ENCODE data around the gene WDR18. TPM values are rescaled to one million over a fixed set of nuclear protein-coding genes. Genes with fewer than 3 reads are reported as not detected.

The WDR18 gene
- total RNA-seq, 1 experiment from 2014 or later, result 44.0 TPM

DNA sequence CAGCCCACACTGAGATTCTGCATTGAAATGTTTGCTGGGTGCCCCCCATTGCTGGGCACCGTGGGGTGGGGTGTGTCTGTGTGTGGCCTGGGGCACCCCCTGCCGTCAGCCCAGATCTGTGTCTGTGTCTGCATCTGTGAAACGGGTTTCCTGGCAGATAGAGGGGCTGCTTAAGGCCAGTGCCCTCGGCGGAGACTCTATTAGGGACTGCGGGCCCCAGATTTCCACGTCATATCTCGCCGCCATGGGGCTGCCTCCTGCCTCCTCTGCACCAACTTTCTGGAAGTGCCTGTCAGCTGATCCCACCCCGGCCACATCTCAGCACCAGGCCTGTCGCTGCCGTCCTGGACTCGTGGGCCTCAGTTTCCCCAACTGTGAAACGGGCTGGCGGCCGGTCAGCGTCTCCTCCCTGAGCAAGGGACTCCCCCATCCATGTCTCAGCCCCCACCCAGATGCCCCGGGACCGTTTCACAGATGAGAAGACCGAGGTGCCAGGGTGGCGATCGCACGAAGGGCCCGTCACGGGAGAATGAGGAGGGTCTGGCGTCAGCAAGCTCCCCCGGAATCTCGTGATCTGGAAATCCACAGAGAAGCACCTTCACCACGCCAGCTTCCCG lies 36.9 kb upstream of the WDR18 start:
- ATAC-seq, result no peak
- Histone ChIP-seq H3K9me3 (ENCODE audit: control insufficient read depth, insufficient read depth, low read depth, low read length) (no peaks in the 10 kb centered on the region), H3K4me3 (ENCODE audit: low read depth in 2 of 2, low read length in 2 of 2) (no peak overlapping the region), H3K27me3 (ENCODE audit: control insufficient read depth, insufficient read depth, low read length) (no peaks in the 10 kb centered on the region), H3K36me3 (ENCODE audit: control insufficient read depth, insufficient read depth, low read length) (no peaks in the 10 kb centered on the region), H3K27ac (ENCODE audit: low read length) (no peak overlapping the region), H3K4me1 (ENCODE audit: control insufficient read depth, insufficient read depth, low read length) (no peaks in the 10 kb centered on the region)
- intact Hi-C loops (cut with micrococcal nuclease; ENCODE audit: unreplicated experiment) (no loop called here), in situ Hi-C loops (cut with HindIII; ENCODE audit: low pct_unique_long_range_greater_than_20kb, low sequenced_read_pairs) (no loop called here)
- BruUV-seq (replicated peaks), result no TSS peak
- TF ChIP-seq POLR2AphosphoS5 (IDR thresholded peaks at IDR 0.05; ENCODE audit: low read depth, low read length), result no peak
- TF ChIP-seq, protein P1, sequence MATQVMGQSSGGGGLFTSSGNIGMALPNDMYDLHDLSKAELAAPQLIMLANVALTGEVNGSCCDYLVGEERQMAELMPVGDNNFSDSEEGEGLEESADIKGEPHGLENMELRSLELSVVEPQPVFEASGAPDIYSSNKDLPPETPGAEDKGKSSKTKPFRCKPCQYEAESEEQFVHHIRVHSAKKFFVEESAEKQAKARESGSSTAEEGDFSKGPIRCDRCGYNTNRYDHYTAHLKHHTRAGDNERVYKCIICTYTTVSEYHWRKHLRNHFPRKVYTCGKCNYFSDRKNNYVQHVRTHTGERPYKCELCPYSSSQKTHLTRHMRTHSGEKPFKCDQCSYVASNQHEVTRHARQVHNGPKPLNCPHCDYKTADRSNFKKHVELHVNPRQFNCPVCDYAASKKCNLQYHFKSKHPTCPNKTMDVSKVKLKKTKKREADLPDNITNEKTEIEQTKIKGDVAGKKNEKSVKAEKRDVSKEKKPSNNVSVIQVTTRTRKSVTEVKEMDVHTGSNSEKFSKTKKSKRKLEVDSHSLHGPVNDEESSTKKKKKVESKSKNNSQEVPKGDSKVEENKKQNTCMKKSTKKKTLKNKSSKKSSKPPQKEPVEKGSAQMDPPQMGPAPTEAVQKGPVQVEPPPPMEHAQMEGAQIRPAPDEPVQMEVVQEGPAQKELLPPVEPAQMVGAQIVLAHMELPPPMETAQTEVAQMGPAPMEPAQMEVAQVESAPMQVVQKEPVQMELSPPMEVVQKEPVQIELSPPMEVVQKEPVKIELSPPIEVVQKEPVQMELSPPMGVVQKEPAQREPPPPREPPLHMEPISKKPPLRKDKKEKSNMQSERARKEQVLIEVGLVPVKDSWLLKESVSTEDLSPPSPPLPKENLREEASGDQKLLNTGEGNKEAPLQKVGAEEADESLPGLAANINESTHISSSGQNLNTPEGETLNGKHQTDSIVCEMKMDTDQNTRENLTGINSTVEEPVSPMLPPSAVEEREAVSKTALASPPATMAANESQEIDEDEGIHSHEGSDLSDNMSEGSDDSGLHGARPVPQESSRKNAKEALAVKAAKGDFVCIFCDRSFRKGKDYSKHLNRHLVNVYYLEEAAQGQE (IDR thresholded peaks at IDR 0.05; ENCODE audit: insufficient read depth in 1 of 2, low read depth in 2 of 2, low read length in 1 of 2), result no peak
- CTCF ChIA-PET, result interaction anchor here (0.6 kb wide), 1 partner anchor 25 kb away, joined by 4 read pairs; no protein-coding TSS in a partner anchor
- POLR2A ChIA-PET, result no interaction called here
- DNase-seq (ENCODE audit: low read depth, low spot score), result no peak

DNA sequence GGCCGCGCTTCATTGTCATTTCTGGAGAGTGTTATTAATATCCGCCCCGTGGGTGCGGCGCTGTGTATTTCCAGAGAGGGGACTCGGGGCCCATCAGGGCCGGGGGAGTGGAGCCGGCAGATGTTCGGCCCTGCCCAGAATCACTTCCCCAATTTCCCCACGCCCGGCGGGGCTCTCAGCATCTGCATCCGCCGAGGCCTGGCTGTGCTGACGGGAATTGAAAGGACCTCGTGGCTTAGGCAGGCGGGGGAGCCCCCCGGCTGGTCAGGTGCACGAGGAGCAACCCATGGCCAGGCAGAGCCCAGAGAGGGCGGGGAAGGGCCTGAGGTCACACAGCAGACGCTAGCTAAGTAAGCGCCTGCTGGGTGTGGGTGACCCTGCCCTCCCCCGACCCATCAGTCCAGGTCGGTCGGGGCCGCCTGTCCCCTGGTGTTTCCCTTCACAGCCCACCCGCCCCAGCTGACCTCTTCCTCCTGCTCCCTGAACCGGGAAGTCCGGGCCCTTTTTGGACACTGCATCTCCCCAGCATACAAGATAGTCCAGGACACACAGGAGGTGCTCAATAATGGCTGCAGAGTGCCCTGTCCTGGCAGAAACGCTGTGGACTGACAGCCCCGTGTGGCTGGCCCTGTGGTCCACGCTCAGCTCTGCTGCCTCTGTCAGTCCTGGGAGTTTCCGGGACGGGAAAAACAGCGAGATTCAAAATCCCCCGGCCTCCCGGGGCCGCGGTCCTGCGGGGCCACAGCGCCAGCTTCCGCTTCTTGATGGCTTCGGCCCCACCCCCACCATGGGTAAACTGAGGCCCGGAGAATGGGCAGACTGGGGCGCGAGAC lies 36.2 kb upstream of the WDR18 start:
- Histone ChIP-seq H3K27ac (ENCODE audit: low read length) (no peak overlapping the region), H3K9me3 (ENCODE audit: control insufficient read depth, insufficient read depth, low read depth, low read length) (no peaks in the 10 kb centered on the region), H3K4me3 (ENCODE audit: low read depth in 2 of 2, low read length in 2 of 2) (no peak overlapping the region), H3K4me1 (ENCODE audit: control insufficient read depth, insufficient read depth, low read length) (peaks cover 5% of the 10 kb centered on the region), H3K27me3 (ENCODE audit: control insufficient read depth, insufficient read depth, low read length) (no peaks in the 10 kb centered on the region), H3K36me3 (ENCODE audit: control insufficient read depth, insufficient read depth, low read length) (no peaks in the 10 kb centered on the region)
- ChIA-PET POLR2A (no interaction called here), CTCF (interaction anchor here (0.6 kb wide), 1 partner anchor 25 kb away, joined by 4 read pairs; no protein-coding TSS in a partner anchor)
- peak; percentile 39; the same call in 1 of the 2 replicates for ATAC-seq
- DNase-seq (ENCODE audit: low read depth, low spot score), result no peak
- TF ChIP-seq, protein P1 (IDR thresholded peaks at IDR 0.05; ENCODE audit: insufficient read depth in 1 of 2, low read depth in 2 of 2, low read length in 1 of 2), result no peak
- no peak for TF ChIP-seq POLR2AphosphoS5 (IDR thresholded peaks at IDR 0.05; ENCODE audit: low read depth, low read length)
- TF ChIP-seq, protein P2, sequence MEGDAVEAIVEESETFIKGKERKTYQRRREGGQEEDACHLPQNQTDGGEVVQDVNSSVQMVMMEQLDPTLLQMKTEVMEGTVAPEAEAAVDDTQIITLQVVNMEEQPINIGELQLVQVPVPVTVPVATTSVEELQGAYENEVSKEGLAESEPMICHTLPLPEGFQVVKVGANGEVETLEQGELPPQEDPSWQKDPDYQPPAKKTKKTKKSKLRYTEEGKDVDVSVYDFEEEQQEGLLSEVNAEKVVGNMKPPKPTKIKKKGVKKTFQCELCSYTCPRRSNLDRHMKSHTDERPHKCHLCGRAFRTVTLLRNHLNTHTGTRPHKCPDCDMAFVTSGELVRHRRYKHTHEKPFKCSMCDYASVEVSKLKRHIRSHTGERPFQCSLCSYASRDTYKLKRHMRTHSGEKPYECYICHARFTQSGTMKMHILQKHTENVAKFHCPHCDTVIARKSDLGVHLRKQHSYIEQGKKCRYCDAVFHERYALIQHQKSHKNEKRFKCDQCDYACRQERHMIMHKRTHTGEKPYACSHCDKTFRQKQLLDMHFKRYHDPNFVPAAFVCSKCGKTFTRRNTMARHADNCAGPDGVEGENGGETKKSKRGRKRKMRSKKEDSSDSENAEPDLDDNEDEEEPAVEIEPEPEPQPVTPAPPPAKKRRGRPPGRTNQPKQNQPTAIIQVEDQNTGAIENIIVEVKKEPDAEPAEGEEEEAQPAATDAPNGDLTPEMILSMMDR (IDR thresholded peaks at IDR 0.05), result no peak
- TF ChIP-seq TCF7L2 (IDR thresholded peaks at IDR 0.05; ENCODE audit: low read depth, low read length), result no peak
- no peak for TF ChIP-seq SIN3A (IDR thresholded peaks at IDR 0.05; ENCODE audit: borderline replicate concordance, insufficient read depth, low read depth, low read length)
- intact Hi-C loops (cut with micrococcal nuclease; ENCODE audit: unreplicated experiment) (no loop called here), in situ Hi-C loops (cut with HindIII; ENCODE audit: low pct_unique_long_range_greater_than_20kb, low sequenced_read_pairs) (no loop called here)
- no TSS peak for BruUV-seq (replicated peaks)
